Body of pancreas (tissue), 4 donors: Measurements from ENCODE around the gene PGAP2. TPM values are rescaled to one million over a fixed set of nuclear protein-coding genes. Genes with fewer than 3 reads are reported as not detected.

Source experiments
- ATAC-seq: fragments of 150-250 bp; one replicate; pipeline ENCODE4 v1.9.1; 2016
- DNase-seq, 4 donors: peaks; one replicate each; pipeline ENCODE4 v3.0.0-alpha.2; 2019
- H3K27ac ChIP-seq, 4 donors: fragments of 200-600 bp; sonication (generic); 1 replicate in 3 of 4; 2 replicates in 1 of 4; pipeline versions ENCODE4 v1.5.1 to v1.6.1; 2016 to 2019; ENCODE audit warnings: mild to moderate bottlenecking in 1 of 4, mixed read lengths in 1 of 4, moderate library complexity in 1 of 4
- H3K27me3 ChIP-seq, 2 donors: fragments of 200-600 bp; sonication (generic); one replicate each; pipeline ENCODE4 v1.6.0; 2016; ENCODE audit warnings: mild to moderate bottlenecking in 1 of 2
- H3K36me3 ChIP-seq, 2 donors: fragments of 200-600 bp; sonication (generic); replicated peaks in 1 of 2; 2 replicates each; pipeline ENCODE4 v1.5.1; 2016; ENCODE audit warnings: low read depth in 2 of 2; ENCODE audit not compliant: insufficient read depth in 1 of 2
- H3K4me1 ChIP-seq: fragments of 200-600 bp; sonication (generic); one replicate; pipeline ENCODE4 v1.6.0; 2016
- H3K4me3 ChIP-seq, 2 donors: fragments of 200-600 bp; sonication (generic); 1 replicate in 1 of 2; 2 replicates in 1 of 2; pipeline ENCODE4 v1.5.1; 2016 to 2019
- H3K9me3 ChIP-seq, 3 donors: fragments of 200-600 bp; sonication (generic); 1 replicate in 2 of 3; 2 replicates in 1 of 3; pipeline ENCODE4 v1.5.1; 2016
- CTCF ChIP-seq, 7 experiments: fragments of 450-650 bp in 4 of 7; fragments of 200-600 bp in 3 of 7; sonication (generic) in 3 of 7; IDR thresholded peaks; one replicate each; pipeline ENCODE4 v1.5.1; 2016 to 2019; ENCODE audit warnings: antibody characterized with exemption in 7 of 7
- POLR2A ChIP-seq, 3 donors: fragments of 450-650 bp; IDR thresholded peaks; one replicate each; pipeline ENCODE4 v1.6.1; 2016; ENCODE audit warnings: antibody characterized with exemption in 3 of 3, mild to moderate bottlenecking in 2 of 3
- WGBS, 2 donors: methylation state at CpG; one replicate each; pipeline ENCODE4 v1.1.5; 2017; 5-methylcytosine and 5-hydroxymethylcytosine counted together
- intact Hi-C: fragments of 100-400 bp; cut with DNase I; formaldehyde crosslinking; loops from one replicate; pipeline ENCODE4 v1.15.1; 2023
- total RNA-seq, 2 donors: library from RNA; depleted of rRNA; stranded (reverse); fragments of >200 nt; gene quantifications; one replicate each; pipeline ENCODE4 v1.1.0, GENCODE V29; 2016

PGAP2 gene
- total RNA-seq, 2 donors from 2014 or later, result 21.5 to 24.1 TPM

DNA sequence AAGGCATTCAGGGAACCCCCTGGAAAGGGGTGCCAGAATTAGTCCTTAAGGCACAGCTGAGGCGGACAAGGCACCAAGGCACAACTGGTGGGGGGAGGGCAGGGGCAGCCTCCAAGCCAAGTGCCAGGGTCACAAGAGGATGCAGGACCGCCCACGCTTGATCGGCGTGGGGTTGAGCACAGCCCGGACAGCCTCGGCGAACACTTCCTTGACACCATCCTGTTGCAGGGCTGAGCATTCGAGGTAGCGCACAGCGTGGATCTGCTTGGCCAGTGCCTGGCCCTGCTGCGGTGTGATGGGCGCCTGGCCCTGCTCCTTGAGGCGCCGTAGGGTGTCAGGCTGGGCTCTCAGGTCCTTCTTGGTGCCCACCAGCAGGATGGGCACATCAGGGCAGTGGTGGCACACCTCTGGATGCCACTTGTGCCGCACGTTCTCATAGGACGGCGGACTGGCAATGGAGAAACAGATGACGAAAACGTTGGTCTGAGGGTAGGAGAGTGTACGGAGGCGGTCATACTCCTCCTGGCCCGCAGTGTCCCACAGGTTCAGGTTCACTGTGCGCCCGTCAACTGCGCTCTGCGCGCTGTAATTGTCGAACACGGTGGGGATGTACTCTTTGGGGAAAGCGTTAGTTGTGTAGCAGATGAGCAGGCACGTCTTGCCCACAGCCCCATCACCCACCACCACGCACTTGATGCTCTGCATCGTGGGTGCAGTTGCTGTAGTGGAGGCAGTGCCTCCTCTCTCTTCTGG lies 19.2 kb downstream of the PGAP2 start:
- ATAC-seq, result no peak
- DNase-seq, result no peak

GRCh38 chr11:3830088-3830487 lies 21.7 kb downstream of the PGAP2 start:
- intact Hi-C loops, result no loop called here
- ATAC-seq (no peak), DNase-seq (no peak)
- TF ChIP-seq POLR2A (IDR thresholded peaks at IDR 0.05), result no peak
- TF ChIP-seq CTCF (IDR thresholded peaks at IDR 0.05), result no peak
- Histone ChIP-seq H3K27ac (no peak overlapping the region), H3K27me3 (no peaks in the 10 kb centered on the region), H3K4me3 (no peak overlapping the region), H3K4me1 (peaks cover 15% of the 10 kb centered on the region), H3K9me3 (no peaks in the 10 kb centered on the region), H3K36me3 (peaks cover 0 to 8% of the 10 kb centered on the region in 2 donors)
- WGBS, 2 donors, result 88 to 94% methylated on average over 3 of the region's 3 CpGs

More for the DNA sequence above, 19.2 kb downstream of the PGAP2 start:
- TF ChIP-seq POLR2A (IDR thresholded peaks at IDR 0.05) (no peak), CTCF (IDR thresholded peaks at IDR 0.05) (no peak)
- H3K36me3 ChIP-seq, result peaks cover 0 to 8% of the 10 kb centered on the region in 2 donors
- no peaks in the 10 kb centered on the region for H3K9me3 ChIP-seq
- intact Hi-C loops, result no loop called here
- WGBS, 2 donors, result 92 to 94% methylated on average over 27 to 32 of the region's 35 CpGs
- no peak overlapping the region for H3K27ac ChIP-seq
- H3K27me3 ChIP-seq, result no peaks in the 10 kb centered on the region
- peaks cover 9% of the 10 kb centered on the region for H3K4me1 ChIP-seq
- H3K4me3 ChIP-seq, result no peak overlapping the region

- Histone ChIP-seq H3K27me3 (no peaks in the 10 kb centered on the region), H3K9me3 (no peaks in the 10 kb centered on the region), H3K27ac (peak overlapping the region in 1 of 4 donors; percentile 21), H3K4me1 (peaks cover 15% of the 10 kb centered on the region), H3K4me3 (no peak overlapping the region), H3K36me3 (peaks cover 0 to 8% of the 10 kb centered on the region in 2 donors)
- DNase-seq (no peak), ATAC-seq (no peak)
- WGBS, 2 donors, result 77 to 100% methylated on average over 1 of the region's 1 CpG
- TF ChIP-seq POLR2A (IDR thresholded peaks at IDR 0.05), result no peak
- TF ChIP-seq CTCF (IDR thresholded peaks at IDR 0.05), result no peak
- intact Hi-C loops, result no loop called here
Measured at GRCh38 chr11:3830730-3831129, 22.4 kb downstream of the PGAP2 start.

- WGBS, 2 donors, result 63 to 82% methylated on average over 12 to 13 of the region's 13 CpGs
- DNase-seq (no peak), ATAC-seq (no peak)
- intact Hi-C loops, result no loop called here
- H3K9me3 ChIP-seq, result no peaks in the 10 kb centered on the region
- no peak for TF ChIP-seq CTCF (IDR thresholded peaks at IDR 0.05)
- TF ChIP-seq POLR2A (IDR thresholded peaks at IDR 0.05), result no peak
- no peaks in the 10 kb centered on the region for H3K27me3 ChIP-seq
- no peak overlapping the region for H3K4me3 ChIP-seq
- peak overlapping the region in 2 of 4 donors; percentile 2 to 41 for H3K27ac ChIP-seq
- H3K36me3 ChIP-seq, result peaks cover 0 to 8% of the 10 kb centered on the region in 2 donors
- peaks cover 15% of the 10 kb centered on the region for H3K4me1 ChIP-seq
Measured at GRCh38 chr11:3831378-3832239, 23.2 kb downstream of the PGAP2 start.
